ENCODE measurements around the gene PDF.
"Not testable (repeated sequence)": the region's sequence is repeated elsewhere in the genome, so short reads cannot be mapped to it uniquely, and the experiment has no call there.

Gene PDF

DNA sequence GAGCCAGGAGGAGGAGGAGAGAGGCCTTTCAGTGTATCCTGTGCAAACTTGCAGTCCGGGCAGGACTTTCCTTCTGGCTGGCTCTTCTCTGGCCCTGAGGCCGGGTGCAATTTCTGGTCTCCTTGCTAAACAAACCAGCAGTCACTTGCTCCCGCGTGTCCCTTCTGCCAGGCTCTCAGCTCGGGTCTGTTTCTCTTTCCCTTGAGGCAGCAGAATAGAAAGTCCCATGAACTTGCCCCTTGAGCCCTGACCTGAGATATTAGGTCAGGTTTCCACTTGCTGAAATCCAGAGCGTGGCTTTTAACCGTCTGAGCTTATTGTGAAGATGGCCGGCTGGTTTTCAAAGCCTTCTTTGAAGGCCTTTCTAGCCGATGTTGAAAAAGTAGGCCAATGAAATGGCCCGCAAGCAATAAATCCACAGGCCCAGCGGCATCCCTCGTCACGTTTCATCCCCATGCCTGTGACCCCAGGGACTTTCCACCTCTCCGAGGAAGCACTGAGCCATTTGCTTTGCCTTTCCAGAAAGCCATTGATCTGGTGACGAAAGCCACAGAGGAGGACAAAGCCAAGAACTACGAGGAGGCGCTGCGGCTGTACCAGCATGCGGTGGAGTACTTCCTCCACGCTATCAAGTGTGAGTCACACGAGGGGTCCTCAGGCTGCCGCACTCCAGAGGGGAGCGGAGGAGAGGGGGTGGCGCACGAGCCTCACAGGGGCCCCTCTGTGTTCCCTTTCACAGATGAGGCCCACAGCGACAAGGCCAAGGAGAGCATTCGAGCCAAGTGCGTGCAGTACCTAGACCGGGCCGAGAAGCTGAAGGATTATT, 14.7 kb downstream of the PDF start:
- no peak for DNase-seq

DNA sequence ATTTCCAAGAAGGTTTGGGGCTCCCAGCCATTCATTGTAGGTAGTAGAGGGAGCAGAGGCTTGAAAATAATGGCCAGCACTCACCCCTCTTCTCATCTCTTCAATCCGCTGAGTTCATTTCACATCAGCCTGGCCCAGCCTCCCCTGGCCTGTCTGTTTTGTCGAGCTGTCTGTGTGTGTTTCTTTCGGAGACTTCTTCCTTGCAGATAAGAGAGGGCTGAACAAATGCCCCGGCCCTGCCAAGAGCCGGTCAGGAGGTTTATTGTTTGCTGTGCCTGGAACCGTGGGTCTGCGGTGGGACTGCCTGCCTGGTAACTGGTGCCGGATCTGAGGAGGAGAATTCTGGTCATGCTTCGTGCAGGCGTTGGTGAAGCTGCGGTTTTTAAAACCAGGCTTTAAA, 15.9 kb downstream of the PDF start:
- DNase-seq: no peak

DNA sequence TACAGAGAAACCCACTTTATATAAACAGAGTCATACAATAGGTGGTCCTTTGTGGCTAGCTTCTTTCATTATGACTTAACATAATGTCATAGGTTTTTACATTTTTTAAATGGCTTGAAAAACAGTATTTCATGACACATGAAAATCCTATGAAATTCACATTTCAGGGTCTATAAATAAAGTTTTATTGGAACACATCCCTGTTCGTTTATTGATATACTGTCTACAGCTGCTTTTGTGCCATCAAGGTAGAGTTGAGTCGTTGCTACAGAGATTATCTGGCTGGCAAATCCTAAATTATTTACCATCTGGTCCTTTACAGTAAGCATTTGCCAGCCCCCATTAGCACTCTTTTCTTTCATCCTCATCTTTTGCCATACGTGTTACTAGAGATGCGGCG, 16.9 kb downstream of the PDF start:
- DNase-seq: no peak

DNA sequence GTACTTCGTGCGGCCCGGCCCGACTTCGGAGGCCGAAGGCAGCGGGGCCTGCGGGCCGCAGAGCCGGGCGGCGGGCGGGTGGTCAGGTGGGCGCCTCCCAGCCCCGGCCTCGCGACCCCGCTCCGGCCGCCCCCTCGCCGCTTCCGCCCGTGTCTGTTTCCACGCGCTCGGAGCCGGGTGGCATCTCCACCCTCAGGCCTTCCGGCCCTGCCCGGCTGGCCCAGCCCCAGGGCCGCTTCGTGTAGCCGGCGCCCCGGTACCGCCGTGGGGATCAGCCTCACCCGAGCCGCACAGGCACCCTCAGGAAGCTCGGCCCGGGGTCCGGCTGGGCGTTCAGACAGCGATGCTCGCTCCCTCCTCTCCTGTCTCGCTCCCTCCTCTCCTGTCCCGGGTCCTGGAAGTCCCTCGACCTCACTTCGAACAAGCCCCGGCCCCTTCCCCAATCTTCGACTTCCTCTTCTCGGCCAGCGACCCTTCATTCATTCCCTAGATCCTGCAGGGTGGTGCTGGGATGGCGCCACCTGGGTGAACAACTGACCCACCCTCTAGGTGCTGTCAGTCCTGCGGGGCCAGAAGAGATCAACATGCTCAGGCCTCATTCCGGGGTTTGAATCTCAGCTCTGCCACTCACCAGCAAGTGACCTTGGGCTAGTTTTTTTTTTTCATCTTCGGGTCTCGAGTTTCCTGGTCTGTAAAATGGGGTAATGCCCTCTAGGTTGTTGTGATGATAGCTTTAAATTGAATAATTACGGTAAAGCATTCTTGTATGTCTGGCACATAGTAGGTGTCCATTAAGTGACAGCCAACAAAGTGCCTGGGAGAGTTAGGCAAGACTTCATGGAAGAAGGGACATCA, 18.6 kb downstream of the PDF start:
- no peak for DNase-seq

DNA sequence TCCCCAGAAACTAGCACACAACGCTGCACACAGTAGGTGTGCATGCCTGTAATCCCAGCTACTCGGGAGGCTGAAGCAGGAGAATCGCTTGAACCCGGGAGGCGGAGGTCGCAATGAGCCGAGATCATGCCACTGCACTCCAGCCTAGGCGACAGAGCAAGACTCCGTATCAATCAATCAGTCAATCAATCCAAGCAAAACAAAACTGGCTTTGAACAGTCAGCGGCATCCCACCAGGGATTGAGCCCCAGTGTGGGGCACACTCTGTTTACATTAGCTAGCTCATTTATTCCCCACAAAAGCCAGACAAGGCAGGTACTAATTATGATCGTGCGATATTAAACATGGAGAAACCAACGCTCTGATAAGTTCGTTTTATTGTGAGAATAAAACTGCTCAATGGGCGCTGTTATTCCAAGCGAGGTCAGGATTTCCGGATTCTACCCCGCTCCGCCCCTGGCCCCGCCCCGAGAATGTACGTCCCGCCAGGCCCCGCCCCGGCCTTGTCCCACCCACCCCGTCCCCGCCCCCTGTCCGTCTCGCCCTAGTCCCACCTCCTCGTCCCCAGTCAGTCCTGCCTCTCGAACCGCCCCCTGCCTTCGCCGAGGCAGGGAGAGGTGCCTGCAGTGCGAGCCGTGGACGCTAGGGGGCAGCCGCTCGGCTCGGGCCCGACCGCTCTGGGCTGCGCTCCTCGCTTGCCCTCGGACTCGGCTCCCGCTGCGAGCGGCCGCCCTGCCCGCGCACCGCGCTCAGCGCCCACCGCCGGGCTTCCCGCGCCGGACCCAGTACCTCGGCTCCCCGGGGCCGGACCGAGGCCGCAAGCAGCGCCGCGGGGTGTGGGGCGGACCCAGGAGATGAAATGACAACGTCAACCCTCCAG, 19.5 kb downstream of the PDF start, which contains the start of gene VPS4A:
Gene VPS4A, plus strand, starts transcription at position 698 of the 880 bp plus-strand sequence. Its CDS starts 162 bp downstream, at position 860.
- peak; percentile 96 for DNase-seq

DNA sequence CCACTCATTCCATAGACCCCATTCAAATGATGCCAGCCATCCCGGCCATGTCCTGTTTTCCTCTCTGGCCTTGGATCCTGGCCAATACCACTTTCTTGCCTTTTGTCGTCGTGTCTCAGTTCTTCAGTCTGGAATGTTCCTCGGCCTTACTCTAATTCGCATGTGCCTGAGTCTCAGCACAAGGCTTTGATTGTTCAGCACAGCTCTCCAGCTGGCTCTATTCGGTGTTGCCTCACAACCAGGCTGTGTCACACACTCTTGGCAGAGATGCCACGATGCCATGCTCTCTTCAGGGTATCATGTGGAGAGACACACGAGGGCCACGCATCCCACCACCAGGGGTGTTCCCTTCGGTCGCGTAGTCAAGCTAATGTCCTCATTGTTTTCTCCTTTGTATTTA, 21.1 kb downstream of the PDF start:
- peak; percentile 75 for DNase-seq

DNA sequence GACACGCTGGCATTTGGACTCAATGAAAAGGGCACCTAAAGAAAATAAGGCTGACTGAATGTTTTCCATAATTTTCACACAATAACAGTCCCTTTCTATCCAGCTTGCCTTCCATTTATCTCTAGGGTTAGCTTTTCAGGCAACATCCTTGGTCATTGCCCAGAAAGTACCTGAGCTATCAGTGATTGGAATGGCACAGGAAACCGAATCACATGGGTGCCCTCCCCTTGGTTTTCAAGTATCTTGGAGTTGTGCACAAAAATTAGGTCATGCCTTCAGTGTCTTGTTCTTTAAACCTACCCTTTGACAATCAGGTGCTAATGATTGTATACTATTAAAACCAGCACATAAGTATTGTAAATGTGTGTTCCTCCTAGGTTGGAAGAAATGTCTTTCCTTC, 22.5 kb downstream of the PDF start:
- DNase-seq: no peak

DNA sequence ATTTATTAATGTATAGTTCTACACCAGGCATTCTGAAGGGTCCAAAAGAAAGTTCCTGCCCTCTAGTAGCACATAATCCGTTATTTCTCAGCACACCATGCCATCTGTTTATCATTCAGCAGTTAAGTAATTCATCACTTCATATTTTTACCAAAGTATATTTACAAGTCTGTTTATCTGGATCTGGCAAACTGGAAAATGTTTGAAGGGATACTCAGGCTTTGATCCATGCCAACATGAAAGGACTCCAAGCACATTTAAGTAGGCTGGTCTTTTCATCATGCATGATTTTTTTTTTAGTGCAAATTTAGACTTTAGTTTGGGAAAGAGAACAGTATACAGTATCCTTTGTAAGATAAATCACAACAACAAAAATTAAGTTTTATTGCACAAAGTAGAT, 23.3 kb downstream of the PDF start:
- no peak for DNase-seq

DNA sequence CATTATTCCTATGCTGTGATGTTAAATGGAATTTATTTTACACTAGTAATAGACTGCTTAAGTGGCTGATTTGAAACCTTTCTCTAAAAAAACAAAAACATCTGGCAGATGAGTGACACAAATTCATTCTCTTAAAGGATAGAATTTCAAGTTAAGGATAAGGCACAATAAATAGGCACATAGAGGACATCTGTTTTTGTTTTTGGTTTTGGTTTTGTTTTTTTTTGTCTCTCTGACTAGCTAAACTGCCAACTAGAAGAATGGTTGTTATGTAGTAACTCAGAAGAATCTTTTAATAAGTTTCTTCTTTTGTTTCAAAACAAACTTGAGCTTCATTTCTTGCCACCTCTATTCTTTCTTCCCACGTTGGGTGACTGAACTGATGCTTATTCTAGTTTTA, 24.4 kb downstream of the PDF start:
- DNase-seq: no peak

DNA sequence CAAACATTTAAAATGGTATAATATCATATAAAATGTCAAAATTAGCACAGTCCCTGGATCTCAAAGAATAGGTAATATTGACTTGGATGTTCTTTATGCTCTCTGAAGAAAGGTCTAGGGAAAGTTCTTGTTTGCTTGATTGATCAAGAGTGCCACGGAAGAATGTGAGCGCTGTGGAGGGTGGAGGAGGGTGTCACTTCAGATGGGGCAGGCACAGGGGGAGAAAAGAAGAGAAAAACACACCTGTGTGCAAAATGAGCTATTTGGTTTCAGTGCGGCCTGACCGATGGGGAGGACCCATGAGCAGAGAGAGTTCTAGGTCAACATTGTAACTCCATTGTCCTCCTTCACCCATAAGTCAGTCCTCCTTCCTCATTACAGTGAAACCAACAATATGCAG, 28.1 kb downstream of the PDF start:
- no peak for DNase-seq

DNA sequence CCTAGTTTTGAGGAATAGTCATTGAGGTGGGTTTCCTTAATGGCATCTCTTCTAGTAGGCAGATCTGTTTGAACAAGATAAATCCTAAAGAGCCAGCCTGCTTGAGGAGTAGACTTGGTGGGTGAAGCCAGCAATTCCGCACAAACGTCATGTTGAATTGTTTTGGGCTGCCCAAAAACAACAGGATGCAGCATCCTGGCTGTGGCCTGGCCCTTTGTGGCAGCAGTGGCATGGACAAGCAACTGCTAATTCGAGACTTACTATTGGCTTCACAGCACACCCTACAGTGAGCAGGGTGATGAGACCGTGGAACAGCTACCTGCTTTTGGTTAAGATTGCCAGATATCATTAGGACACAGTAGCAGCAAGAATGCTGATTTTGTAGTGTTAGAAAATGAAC, 28.5 kb downstream of the PDF start:
- DNase-seq: no peak

DNA sequence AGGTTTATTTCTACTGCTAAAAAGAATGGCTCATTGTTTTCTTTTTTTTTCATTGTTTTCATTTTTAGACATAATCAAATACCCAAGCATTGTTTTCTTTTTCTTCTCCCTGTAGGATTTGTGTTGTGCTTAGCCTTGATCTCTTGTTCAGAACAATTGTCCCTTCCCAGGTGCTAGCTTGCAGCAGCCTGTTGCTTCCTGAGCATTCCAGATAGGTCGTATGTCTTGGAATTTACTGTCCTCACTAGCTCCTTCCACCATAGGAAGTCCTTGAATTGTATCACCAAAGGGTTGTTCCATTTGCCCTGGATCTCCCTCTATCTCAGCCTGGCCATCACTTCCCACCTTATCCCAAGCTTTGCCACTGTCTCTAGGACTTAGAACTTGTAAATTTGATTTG, 29.2 kb downstream of the PDF start:
- no peak for DNase-seq

DNA sequence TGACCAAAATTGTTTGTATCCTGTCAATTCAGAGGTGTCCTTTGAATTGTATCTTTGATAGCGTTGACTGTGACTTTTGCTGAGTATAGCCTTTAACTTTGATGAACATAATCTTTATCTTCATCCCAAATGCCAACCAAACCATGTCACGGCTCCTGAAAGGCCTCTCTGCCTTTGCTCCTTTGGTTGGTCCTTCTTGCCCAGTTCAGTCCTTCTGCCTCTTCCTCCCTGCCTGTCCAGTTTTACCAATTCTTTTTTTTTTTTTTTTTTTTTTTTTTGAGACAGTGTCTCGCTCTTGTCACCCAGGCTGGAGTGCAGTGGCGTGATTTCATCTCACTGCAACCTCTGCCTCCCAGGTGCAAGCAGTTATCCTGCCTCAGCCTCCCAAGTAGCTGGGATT, 32.1 kb downstream of the PDF start:
- DNase-seq: no peak

DNA sequence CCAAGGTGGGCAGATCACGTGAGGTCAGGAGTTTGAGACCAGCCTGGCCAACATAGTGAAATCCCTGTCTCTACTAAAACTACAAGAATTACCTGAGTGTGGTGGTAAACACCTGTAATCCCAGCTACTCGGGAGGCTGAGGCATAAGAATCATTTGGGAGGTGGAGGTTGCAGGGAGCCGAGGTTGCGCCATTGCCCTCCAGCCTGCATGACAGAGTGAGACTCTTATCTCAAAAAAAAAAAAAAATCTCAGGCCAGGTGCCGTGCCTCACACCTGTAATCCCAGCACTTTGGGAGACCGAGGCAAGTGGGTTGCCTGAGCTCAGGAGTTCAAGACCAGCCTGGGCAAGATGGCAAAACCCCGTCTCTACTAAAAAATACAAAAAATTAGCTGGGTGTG, 33.6 kb downstream of the PDF start:
- not testable (repeated sequence) for DNase-seq

DNA sequence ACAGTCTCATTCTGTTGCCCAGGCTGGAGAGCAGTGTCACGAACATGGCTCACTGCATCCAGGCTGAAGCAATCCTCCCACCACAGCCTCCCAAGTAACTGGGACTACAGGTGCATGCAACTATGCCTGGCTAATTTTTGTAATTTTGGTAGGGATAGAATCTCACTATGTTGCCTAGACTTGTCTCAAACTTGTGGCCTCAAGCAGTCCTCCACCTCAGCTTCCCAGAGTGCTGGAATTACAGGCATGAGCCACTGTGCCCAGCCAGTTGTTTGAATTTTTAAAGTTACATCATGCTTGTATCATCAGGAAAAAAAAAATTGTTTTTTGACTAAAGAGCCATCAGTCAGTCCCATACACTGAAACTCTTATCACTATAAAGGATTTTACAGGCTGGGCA, 36.3 kb downstream of the PDF start:
- DNase-seq: no peak

DNA sequence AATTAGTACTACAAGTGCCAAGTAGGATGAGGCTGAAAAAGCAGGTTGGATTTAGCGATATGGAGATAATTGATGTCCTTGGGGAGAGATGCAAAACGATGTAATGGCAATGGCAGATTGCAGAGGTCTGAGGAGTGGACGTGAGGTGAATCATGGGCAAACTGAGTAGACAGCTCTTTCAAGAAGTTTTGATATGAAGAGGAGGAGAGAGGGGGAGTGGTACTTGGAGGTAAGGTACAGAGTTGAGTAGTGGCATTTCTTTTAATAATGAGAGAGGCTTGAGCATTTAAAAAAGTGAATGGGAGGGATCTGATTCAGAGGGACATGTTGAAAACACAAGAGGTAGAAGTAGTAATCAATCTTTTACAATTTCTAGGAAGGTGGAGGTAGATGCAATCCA, 37.0 kb downstream of the PDF start:
- no peak for DNase-seq

DNA sequence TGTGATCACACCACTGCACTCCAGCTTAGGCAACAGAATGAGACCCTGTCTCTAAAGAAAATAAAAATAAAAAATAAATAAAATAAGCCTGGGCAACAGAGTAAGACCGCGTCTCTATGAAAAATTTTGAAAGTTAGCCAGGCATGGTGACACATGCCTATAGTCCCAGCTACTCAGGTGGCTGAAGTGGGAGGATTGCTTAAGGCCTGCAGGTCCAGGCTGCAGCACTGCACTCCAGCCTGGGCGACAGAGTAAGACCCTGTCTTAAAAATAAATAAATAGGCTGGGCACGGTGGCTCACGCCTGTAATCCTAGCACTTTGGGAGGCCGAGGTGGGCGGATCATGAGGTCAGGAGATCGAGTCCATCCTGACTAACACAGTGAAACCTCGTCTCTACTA, 38.7 kb downstream of the PDF start:
- DNase-seq: not testable (repeated sequence)

DNA sequence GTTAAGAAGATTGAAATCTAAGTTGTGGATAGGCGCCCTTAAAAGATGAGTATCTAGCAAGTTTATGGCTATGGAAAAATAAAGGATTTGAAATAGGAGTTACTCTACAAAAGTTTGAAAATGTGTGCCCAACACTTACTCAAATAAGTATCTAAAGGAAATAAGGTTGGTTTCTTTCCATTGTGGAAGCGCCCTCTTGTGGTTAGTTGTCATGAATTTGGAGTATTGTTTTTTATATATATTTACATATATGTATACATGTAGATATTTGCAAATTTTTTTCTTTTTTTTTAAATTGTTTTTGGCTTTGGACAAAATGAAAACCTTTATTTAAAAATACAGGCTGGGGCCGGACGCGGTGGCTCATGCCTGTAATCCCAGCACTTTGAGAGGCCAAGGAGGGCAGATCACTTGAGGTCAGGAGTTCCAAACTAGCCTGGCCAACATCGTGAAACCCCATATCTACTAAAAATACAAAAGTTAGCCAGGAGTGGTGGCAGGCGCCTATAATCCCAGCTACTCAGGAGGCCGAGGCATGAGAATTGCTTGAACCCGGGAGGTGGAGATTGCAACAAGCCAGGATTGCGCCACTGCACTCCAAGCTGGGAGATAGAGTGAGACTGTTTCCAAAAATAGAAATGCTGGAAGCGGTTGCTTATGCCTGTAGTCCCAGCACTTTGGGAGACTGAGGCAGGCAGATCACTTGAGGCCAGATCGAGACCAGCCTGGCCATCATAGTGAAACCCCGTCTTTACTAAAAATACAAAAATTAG, 43.3 kb downstream of the PDF start:
- peak; percentile 50 for DNase-seq

DNA sequence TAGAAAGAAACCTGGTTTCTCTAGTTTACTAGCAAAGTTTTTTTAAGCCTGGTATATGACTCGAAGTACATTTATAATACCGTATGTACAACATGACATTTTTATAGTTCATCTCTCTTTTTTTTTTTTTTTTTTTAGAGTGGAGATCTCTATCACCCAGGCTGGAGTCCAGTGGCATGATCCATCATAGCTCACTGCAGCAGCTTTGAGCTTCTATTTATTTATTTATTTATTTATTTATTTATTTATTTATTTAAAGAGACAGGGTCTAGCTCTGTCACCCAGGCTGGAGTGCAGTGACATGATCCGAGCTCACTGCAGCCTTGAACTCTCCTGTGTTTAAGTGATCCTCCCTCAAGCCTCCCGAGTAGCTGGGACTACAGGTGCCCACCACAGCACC, 45.1 kb downstream of the PDF start:
- DNase-seq: no peak

DNA sequence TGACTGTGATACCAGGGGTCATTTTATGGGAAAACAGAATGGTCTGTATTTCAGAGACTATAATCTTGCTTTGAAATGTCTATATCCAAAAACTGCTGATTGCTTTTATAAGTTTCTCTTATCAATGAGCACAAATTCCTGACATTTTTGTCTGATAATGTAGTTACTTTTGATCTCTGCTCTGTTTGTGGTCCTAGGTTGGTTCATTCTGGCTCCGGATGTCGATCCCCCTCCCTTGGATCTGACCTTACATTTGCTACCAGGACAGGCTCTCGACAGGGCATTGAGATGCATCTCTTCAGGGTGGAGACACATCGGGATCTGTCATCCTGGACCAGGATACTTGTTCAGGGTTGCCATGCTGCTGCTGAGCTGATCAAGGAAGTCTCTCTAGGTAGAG, 46.5 kb downstream of the PDF start:
- DNase-seq: no peak

DNA sequence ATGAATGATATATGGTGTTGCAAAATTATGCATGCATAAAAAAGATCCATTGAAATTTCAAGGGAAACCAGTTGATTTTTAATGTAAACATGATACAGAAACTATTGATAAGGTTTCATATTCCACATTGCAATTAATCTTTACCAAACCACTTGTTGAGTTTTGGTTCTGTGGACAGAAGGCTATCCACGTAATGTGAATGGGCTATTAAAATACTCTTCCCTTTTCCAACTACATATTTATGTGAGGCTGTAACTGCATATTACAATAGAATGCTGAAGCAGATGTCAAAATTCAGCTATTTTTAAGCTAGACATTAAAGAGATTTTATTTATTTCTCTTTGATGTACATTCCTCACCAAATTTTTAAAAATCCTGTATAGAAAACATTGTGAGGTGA, 53.0 kb downstream of the PDF start:
- no peak for DNase-seq
